CD4-positive, alpha-beta T cell treated with Interferon alpha-2 for 1 hour (primary cell): ENCODE data around the gene STPG4.

Source experiments
- DNase-seq, 2 donors: peaks; one replicate each; pipeline ENCODE4 v3.0.0-alpha.2; 2020 to 2022

Gene STPG4

DNA sequence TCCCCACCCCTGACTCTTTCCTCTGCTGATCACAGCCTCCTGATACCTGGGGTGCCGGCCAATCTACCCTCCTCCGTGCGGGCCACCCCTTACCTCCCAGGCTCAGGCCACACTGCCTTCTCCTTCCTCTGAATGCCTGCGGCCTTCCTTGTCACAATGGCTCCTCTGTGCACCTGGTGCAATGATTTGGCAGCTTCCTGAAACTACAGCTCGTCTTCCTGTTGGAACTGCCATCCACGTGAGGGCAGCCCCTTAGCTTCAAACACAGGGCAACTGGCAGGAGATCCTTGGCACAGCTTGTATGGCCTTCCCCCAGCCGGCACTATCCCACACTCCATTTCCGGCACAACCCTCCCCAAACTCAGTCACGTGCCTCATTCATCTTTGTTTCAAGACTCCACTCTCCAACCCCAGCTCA, 69.0 kb downstream of the STPG4 start:
- no peak for DNase-seq

DNA sequence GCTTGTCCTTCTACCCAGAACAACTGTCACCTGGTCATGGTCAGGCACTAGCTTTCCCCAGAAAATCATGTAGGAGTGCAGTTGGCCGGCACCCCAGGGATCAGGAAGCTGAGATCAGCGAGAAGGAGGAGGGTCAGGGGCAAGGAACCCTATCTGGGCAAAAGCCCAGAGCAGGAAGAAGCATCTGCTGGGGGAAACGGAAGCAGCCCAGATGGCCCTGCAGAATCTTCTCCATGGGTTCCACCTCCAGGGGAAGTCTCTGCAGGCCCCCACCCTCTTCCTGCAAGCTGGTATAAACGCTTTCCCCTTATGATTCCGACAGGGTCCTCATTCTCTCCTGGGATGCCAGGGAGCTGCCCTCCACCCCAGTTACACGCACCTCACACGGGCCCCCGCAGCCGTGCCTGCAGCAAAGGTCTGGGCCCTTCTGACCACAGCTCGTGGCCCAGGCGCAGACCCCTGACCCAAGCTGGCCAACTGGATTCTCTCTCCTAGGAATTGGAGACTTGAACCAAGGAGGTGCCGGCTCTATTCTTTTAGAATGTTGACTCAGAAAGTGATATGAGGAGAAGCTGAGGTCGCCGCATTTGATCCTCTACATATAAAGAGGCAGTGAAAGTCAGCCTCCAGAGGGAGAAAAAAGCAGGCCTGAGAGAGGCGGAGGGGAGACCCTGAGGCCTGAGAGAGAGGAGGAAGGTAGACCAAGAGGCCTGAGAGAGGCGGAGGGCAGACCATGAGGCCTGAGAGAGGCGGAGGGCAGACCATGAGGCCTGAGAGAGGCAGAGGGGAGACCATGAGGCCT, 71.0 kb downstream of the STPG4 start:
- DNase-seq = no peak

DNA sequence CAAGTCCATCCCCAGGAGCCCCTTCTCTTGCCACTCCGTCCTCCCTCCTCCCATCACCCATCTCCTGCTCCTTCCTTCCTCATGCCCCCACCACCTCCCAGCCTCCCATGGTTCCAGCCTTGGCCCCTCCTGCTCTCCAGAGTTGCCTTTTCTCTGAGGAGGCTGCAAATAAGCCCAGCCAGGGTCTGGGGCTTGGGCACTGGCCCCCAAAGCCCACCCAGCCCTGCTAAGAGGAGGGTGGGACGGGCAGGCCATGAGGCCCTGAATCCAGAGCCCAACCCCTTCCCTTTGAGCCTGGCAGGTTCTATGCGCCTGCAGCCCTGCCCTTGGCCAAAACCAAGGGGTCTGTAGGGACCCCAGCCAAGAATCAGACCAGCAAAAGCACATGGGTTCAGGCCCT, 71.6 kb downstream of the STPG4 start:
- DNase-seq = no peak

- DNase-seq = no peak
Measured at GRCh38 chr2:47083005-47083404, 72.1 kb downstream of the STPG4 start.

GRCh38 chr2:47080888-47081301, 74.2 kb downstream of the STPG4 start:
- DNase-seq = no peak

DNA sequence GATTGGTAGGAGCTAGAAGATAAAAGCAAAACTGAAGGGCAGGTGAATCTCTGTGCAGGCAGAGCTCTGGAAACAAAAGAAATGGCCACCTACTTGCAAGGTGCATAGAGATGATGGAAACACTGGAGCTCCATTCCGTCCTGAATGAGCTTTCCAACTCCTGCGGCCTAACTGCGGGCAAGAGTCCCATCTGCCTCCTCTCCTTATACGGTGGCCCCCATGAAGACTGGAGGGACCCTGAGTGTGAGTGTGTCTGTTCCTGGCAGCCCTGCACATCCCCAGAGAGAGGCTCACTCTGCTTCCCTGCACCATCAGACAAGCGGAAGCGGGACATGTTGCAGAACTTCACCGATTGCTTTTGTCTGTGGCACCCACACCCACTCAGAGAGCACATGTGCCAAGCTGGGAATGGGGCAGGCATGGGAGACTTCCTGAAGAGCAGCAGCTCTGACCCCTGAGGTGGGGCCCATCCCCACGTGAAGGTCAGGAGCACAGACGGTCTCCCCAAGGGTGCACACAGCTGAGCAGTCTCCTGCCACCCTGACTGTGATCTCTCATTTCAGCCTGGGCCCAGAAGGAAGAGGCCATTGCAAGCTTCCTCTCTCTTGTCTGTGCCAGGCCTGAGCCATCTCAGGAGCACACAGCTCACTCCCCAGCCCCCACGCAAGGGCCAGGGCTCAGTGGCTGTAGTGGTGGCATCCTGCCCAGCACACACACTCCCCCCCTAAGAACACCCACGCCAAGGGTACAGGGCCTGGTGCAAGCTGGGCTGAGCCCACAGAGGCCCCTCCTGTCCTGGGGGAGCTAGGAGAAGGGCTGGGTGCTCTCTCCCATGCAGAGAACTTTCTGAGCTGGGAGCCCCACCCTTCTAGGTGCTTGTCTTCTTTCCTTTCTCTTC, 75.3 kb downstream of the STPG4 start:
- DNase-seq = no peak

GRCh38 chr2:47078541-47079482, 76.3 kb downstream of the STPG4 start:
- no peak for DNase-seq

GRCh38 chr2:47077442-47078117, 77.5 kb downstream of the STPG4 start:
- DNase-seq = no peak

DNA sequence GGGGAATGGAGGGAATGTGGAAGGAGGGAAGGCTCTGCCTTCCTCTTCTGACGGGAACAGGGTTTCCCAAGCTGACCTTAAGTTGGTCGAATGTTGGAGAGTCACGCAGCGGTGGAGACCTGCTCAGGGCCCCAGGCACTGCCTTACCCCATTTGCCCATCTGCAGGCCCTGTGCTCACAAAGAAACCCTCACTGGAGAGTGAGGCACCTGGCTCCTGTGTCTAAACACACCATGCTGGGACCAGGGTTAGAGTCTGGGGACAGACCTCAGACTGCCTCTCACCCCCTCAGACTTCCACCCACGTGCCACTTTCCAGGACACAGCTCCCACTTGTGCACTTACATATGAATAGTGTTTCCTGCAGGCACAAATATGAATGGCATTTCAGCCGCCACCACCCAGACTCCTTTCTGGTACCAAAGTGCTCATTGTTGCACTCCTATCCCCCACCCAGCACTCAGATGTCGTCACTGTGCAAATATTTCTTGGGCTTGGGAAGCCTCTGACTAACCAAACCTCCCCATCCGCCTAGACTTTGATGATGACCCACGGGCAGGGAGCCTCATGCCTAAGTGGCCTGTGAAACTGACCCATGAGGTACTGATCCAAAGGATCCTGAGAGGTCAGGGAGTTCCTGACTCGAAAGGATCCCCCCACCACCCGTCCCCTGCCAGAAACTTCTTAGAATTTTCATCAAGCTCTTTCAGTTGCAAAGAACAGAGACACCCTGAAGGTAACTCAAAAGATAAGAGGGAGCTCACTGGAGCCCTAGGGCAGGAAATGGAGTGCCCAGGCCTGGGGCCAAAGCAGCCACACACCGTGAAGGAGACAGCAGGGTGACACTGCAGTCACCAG, 78.3 kb downstream of the STPG4 start:
- no peak for DNase-seq

GRCh38 chr2:47076126-47076506, 79.0 kb downstream of the STPG4 start:
- no peak for DNase-seq

GRCh38 chr2:47075361-47076125, 79.6 kb downstream of the STPG4 start:
- DNase-seq = no peak

- DNase-seq = no peak
Measured at GRCh38 chr2:47074691-47075090, 80.4 kb downstream of the STPG4 start.

GRCh38 chr2:47073641-47074040, 81.5 kb downstream of the STPG4 start:
- DNase-seq = no peak

DNA sequence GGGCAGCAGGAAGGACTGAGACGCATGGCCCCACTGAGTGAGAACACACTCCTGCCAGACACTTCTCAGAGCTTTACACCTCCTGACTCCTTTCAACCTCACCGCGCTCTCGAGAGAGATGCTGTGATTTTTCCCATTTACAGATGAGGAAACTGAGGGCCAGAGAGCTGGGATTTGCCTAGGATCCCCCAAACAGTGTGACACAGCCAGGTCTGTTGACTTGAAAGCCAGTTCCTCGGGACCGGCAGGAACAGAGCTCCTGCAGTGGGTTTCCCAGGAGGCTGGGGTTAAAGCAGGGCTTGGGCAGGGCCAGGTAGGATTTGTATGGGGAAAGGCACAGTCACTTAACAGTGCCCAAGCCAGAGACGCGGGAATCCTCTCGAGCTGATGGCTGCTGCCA, 81.9 kb downstream of the STPG4 start:
- no peak for DNase-seq

GRCh38 chr2:47072728-47073191, 82.3 kb downstream of the STPG4 start:
- DNase-seq = peak; percentile 40 to 82

GRCh38 chr2:47072018-47072691, 83.0 kb downstream of the STPG4 start:
- DNase-seq = peak in 1 of 2 donors; percentile 67

DNA sequence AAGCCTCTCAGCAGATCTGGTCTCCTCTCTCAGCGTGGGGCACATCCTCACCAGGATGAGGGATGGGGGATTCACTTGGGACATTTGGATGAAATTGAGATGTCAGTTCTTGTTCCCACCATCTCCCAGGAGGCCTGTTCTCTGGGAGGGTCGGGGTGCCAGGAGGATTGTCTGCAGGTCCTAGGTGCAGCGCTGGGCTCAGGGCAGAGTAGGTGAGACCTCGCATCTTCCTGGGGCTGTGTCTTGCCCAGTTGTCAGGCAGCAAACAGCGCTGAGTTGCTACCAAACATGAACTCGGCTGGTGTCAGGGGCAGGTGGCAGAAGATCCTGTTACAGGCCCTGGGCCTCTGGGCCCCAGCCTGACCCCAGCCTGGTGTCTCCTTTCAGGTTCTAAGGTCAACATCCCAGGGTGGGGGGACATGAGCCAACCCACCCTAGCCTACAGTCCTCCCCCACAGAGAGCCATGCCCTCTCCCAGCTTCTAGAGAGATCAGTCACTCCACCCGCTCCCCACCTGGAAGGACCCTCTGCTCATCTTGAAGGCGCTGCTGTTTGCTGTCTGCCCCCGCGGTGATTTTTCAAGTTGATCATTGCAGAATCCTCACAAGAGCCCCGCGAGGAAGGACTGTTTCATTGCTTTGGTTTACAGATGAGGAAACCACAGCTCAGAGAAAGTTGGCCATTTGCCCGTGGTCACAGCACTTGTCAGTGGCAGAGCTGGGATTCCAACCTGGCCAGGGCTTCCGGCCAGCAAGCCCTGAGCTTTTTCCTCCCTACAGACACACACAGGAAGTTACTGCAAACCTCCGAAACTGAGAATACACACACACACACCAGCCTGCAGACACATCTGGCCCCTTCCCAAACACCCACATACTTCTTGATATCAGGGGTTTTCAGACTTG, 83.9 kb downstream of the STPG4 start:
- peak; percentile 52 to 65 for DNase-seq

DNA sequence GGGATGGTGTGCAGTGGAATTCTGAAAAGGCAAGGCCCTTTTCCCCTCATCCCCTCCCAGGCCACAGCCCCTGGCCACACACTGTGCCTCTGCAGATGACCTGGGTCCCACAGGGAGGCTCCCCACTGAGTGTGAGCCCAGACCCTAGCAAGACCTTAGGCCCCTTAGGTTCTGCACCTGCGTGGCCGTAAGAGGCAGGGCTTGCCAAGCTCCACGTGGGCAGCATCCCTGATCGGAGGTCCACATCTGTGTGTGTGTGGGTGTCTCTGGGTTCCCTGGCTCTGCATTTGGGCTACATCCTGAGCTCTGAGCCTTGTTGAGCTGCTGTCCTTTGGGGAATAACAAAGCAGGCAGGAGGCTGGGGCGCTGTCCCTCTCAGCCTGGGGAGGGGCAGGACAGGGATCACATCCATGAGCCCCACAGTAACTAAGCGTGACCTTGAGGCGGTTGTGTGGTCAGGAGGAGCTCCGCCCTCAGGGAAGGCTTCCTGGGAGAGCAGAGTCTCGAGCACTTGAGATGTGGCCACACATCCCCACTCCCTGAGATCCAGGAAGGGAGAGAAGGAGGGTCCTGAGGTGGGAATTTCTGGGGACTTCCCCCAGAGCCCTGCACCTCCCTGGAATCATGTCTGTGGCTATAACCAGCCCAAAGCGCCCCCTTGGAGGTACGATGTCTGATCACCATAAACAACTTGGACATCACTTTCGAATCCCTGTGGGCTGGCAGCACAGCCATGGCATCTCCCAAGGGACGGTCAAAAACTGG, 84.8 kb downstream of the STPG4 start:
- DNase-seq = no peak
